Activated CD4-positive, alpha-beta T cell treated with anti-CD3 and anti-CD28 coated beads, Interleukin-2, amount 10 ng/mL, durations not matched to agents 7 days and 5 days (primary cell): ENCODE data around the gene MAL. TPM values are rescaled to one million over a fixed set of nuclear protein-coding genes. Genes with fewer than 3 reads are reported as not detected.
"Not testable (repeated sequence)": the region's sequence is repeated elsewhere in the genome, so short reads cannot be mapped to it uniquely, and the experiment has no call there.

Source experiments
- CTCF ChIA-PET: fragments of 350-600 bp; sonication (Branson Sonifier 250); formaldehyde crosslinking; loops from one replicate; lab custom pipeline; 2021; ENCODE audit warnings: antibody characterized with exemption; lab: Charles Lee
- POLR2A ChIA-PET: fragments of 350-600 bp; sonication (Branson Sonifier 250); formaldehyde crosslinking; loops from one replicate; lab custom pipeline; 2021; ENCODE audit warnings: antibody characterized with exemption; lab: Charles Lee
- DNase-seq: peaks from one replicate; pipeline ENCODE4 v3.0.0-alpha.2; 2020
- H3K27ac Mint-ChIP-seq: one replicate; pipeline ENCODE4 v1.8.0; 2021; ENCODE audit warnings: mild to moderate bottlenecking, moderate library complexity, mixed read lengths
- H3K27me3 Mint-ChIP-seq: one replicate; pipeline ENCODE4 v1.8.0; 2021; ENCODE audit warnings: mixed read lengths
- H3K36me3 Mint-ChIP-seq: one replicate; pipeline ENCODE4 v1.8.0; 2021; ENCODE audit warnings: low read depth, mixed read lengths
- H3K4me1 Mint-ChIP-seq: one replicate; pipeline ENCODE4 v1.8.0; 2021; ENCODE audit warnings: mixed read lengths
- H3K4me3 Mint-ChIP-seq: one replicate; pipeline ENCODE4 v1.8.0; 2021; ENCODE audit warnings: mild to moderate bottlenecking, moderate library complexity, mixed read lengths
- H3K9me3 Mint-ChIP-seq: one replicate; pipeline ENCODE4 v1.8.0; 2021; ENCODE audit warnings: mixed read lengths
- total RNA-seq, 2 experiments: library from RNA; stranded (reverse); gene quantifications; one replicate each; pipeline ENCODE4 v1.2.3, GENCODE V29; 2021

MAL gene
- total RNA-seq, 2 experiments from 2014 or later: 237 to 339 TPM

DNA sequence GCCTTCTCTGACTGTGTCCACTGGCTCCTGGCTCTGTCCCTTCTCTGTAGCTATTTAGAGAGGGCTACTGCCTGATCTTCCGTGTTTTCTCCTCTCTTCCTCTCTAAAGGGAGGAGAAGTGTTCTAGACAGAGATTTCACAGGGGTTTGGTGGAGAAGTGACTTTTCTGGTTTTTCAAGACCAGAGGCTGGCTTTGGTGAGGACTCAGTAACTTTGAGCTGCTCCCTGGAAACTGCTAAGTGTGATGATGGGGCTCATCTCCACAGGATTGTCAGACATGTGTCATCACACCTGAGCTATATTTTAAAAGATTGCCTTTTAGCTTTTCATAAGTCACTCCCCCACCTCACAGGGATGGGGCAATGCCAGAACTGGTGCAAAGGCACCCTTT is 6.2 kb downstream of the MAL start:
- ChIA-PET POLR2A (no interaction called here), CTCF (interaction anchor here (2.0 to 2.9 kb wide), 3 partner anchors 9 to 48 kb away, joined by 8 to 13 read pairs (median 10); no protein-coding TSS in a partner anchor)
- DNase-seq: no peak
- H3K4me3 Mint-ChIP-seq: no peak overlapping the region
- peaks cover 68% of the 10 kb centered on the region for H3K4me1 Mint-ChIP-seq
- no peaks in the 10 kb centered on the region for H3K27me3 Mint-ChIP-seq
- peaks cover 64% of the 10 kb centered on the region for H3K36me3 Mint-ChIP-seq
- H3K27ac Mint-ChIP-seq: peak overlapping the region; percentile 4
- H3K9me3 Mint-ChIP-seq: no peaks in the 10 kb centered on the region

DNA sequence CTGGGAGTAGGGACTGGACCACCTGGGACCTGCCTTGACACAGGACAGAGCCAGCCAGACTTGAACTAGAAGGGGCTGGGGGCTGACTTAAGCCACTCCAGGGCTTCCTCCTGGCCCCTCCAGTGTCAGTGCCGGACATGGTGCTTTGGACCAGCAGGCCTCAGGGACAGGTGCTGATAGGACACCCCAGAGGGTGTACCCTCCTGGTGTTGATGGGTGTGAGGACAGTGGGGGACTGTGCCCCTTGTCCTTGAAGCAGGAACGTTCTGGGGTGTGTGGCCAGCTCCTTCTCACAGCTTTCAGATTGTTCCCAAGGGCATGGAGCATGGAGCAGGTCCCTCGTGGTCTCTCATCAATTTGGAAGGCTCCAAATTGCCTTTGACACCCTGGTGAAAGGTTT is 6.8 kb downstream of the MAL start:
- Mint-ChIP-seq H3K36me3 (peaks cover 59% of the 10 kb centered on the region), H3K27ac (no peak overlapping the region), H3K4me3 (no peak overlapping the region), H3K4me1 (peaks cover 71% of the 10 kb centered on the region), H3K27me3 (no peaks in the 10 kb centered on the region), H3K9me3 (no peaks in the 10 kb centered on the region)
- DNase-seq: no peak
- CTCF ChIA-PET: interaction anchor here (2.0 to 2.9 kb wide), 3 partner anchors 10 to 47 kb away, joined by 8 to 13 read pairs (median 10); no protein-coding TSS in a partner anchor
- POLR2A ChIA-PET: no interaction called here

DNA sequence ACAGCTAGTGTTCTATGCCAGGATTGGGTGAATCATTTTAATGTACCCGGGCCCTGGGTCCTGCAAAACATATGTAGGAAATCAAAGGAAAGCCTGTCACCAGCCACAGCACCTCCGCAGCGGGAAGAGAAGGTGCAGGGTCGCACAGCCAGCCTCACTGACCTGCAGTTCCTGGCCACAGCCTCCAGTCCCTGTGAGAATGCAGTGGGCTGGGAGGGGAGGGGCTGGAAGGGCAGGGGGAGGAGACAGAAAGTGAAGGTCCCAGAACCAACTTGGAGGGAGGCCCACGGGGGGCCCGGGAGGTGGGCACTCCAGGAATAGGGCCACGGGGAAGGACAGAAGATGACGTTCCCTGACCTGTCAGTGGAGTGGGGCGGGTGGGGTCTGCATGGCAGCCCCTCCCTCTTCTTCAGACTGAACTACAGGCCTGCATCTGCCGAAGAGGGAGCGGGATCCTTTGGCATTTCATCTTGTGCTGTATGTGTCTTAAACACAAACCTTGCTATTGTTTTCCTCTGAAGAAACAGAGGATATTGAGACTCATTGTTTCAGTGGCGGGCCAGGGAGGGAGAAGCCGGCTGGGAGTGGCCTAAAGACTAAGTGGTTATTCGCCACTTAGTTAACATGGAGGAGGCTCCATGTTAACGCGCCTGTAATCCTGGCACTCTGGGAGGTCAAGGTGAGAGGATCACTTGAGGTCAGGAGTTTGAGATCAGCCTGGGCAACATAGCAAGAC is 7.5 kb downstream of the MAL start:
- ChIA-PET CTCF (interaction anchor here (1.1 to 2.9 kb wide), 5 partner anchors 10 to 76 kb away, joined by 3 to 13 read pairs (median 8); no protein-coding TSS in a partner anchor), POLR2A (no interaction called here)
- Mint-ChIP-seq H3K27ac (no peak overlapping the region), H3K36me3 (peaks cover 60% of the 10 kb centered on the region), H3K4me1 (peaks cover 73% of the 10 kb centered on the region), H3K4me3 (no peak overlapping the region), H3K27me3 (no peaks in the 10 kb centered on the region), H3K9me3 (no peaks in the 10 kb centered on the region)
- no peak for DNase-seq

DNA sequence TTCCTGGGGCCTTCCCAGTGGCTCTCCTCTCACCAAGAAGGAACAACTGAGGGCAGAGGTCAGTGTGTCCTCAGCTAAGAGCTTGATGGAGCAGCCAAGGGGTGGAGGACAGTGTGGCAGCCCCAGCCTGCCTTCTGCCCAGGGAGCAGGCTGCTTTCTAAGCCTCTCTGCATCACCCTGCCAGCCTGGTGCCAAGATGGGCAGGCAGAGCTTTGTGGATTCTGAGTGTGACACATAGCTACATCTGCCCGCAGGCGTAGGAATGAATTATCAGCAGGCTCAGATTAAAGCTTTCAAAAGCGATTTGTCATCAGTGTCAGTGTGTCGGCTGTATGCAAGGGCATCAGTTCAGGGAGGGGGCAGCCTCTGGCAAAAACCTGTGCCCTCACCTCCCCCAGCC is 8.7 kb downstream of the MAL start:
- POLR2A ChIA-PET: no interaction called here
- peak overlapping the region; percentile 43 for H3K27ac Mint-ChIP-seq
- no peak overlapping the region for H3K4me3 Mint-ChIP-seq
- no peak for DNase-seq
- no peaks in the 10 kb centered on the region for H3K9me3 Mint-ChIP-seq
- peaks cover 75% of the 10 kb centered on the region for H3K4me1 Mint-ChIP-seq
- CTCF ChIA-PET: interaction anchor here (0.8 to 2.7 kb wide), 8 partner anchors 9 to 80 kb away, joined by 3 to 17 read pairs (median 4); partner anchors contain the start of gene MAL
- H3K36me3 Mint-ChIP-seq: peaks cover 55% of the 10 kb centered on the region
- H3K27me3 Mint-ChIP-seq: no peaks in the 10 kb centered on the region

DNA sequence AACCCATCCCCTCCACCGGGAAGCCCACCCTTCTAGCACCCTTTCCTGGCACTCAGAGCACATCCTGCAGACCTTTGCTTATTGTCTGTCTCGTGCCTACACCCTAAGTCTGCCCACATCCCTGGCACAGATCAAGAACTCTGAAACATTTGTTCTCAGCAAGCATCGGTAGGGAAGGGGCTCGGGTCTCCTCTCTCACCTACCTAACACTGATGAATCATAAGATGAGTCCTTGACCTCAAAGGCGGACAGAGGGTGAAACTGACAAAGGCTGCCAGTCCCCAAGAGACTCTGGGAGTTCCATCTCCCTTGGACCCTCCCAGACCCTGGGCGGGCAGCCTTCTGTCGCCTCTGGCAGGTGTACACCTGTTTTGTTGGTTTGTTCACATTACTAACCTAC is 9.3 kb downstream of the MAL start:
- ChIA-PET CTCF (interaction anchor here (0.8 to 2.7 kb wide), 6 partner anchors 9 to 80 kb away, joined by 3 to 17 read pairs (median 4); partner anchors contain the start of gene MAL), POLR2A (no interaction called here)
- H3K27ac Mint-ChIP-seq: peak overlapping the region; percentile 7
- peaks cover 52% of the 10 kb centered on the region for H3K36me3 Mint-ChIP-seq
- H3K4me1 Mint-ChIP-seq: peaks cover 72% of the 10 kb centered on the region
- no peak for DNase-seq
- no peak overlapping the region for H3K4me3 Mint-ChIP-seq
- H3K27me3 Mint-ChIP-seq: no peaks in the 10 kb centered on the region
- H3K9me3 Mint-ChIP-seq: no peaks in the 10 kb centered on the region

DNA sequence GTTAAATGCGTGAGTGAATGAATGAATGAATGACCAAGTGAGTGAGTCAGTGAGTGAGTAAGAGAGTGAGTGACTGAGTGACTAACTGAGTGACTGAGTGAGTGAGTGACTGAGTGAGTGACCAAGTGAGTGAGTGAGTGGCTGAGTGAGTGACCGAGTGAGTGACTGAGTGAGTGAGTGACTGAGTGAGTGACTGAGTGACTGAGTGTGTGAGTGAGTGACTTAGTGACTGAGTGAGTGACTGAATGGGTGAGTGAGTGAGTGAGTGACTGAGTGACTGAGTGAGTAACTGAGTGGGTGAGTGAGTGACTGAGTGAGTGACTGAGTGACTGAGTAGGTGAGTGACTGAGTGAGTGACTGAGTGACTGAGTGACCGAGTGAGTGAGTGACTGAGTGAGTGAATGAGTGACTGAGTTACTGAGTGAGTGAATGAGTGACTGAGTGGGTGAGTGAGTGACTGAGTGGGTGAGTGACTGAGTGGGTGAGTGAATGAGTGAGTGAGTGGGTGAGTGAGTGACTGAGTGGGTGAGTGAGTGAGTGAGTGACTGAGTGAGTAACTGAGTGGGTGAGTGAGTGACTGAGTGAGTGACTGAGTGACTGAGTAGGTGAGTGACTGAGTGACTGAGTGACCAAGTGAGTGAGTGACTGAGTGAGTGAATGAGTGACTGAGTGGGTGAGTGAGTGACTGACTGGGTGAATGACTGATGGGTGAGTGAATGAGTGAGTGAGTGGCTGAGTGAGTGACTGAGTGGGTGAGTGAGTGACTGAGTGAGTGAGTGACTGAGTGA is 11.3 kb downstream of the MAL start:
- H3K36me3 Mint-ChIP-seq: peaks cover 53% of the 10 kb centered on the region
- H3K4me1 Mint-ChIP-seq: peaks cover 68% of the 10 kb centered on the region
- DNase-seq: no peak
- H3K4me3 Mint-ChIP-seq: no peak overlapping the region
- ChIA-PET POLR2A (no interaction called here), CTCF (no interaction called here)
- H3K27me3 Mint-ChIP-seq: no peaks in the 10 kb centered on the region
- peak overlapping the region; percentile 82 for H3K27ac Mint-ChIP-seq
- no peaks in the 10 kb centered on the region for H3K9me3 Mint-ChIP-seq

DNA sequence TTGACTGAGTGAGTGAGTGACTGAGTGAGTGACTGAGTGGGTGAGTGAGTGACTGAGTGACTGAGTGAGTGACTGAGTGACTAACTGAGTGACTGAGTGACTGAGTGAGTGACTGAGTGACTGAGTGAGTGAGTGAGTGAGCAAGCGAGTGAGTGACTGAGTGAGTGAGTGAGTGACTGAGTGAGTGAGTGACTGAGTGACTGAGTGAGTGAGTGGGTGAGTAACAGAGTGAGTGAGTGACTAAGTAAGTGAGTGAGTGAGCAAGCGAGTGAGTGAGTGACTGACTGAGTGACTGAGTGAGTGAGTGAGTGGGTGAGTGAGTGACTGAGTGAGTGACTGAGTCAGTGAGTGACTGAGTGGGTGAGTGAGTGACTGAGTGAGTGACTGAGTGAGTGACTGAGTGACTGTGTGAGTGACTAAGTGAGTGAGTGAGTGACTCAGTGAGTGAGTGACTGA is 11.9 kb downstream of the MAL start:
- H3K4me1 Mint-ChIP-seq: peaks cover 71% of the 10 kb centered on the region
- CTCF ChIA-PET: no interaction called here
- no peaks in the 10 kb centered on the region for H3K27me3 Mint-ChIP-seq
- peaks cover 57% of the 10 kb centered on the region for H3K36me3 Mint-ChIP-seq
- H3K27ac Mint-ChIP-seq: peak overlapping the region; percentile 82
- no peak for DNase-seq
- POLR2A ChIA-PET: no interaction called here
- no peak overlapping the region for H3K4me3 Mint-ChIP-seq
- no peaks in the 10 kb centered on the region for H3K9me3 Mint-ChIP-seq

DNA sequence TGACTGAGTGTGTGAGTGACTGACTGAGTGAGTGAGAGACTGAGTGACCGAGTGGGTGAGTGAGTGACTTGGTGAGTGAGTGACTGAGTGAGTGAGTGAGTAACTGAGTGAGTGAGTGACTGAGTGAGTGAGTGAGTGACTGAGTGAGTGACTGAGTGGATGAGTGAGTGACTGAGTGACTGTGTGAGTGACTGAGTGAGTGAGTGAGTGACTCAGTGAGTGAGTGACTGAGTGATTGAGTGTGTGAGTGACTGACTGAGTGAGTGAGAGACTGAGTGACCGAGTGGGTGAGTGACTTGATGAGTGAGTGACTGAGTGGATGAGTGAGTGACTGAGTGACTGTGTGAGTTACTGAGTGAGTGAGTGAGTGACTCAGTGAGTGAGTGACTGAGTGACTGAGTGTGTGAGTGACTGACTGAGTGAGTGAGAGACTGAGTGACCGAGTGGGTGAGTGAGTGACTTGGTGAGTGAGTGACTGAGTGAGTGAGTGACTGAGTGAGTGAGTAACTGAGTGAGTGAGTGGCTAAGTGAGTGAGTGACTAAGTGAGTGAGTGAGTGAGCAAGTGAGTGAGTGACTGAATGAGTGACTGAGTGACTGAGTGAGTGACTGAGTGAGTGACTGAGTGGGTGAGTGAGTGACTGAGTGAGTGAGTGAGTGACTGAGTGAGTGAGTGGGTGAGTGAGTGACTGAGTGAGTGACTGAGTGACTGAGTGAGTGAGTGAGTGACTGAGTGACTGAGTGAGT is 12.5 kb downstream of the MAL start:
- H3K4me3 Mint-ChIP-seq, DNase-seq, H3K9me3 Mint-ChIP-seq, H3K27me3 Mint-ChIP-seq, POLR2A ChIA-PET, CTCF ChIA-PET: not testable (repeated sequence)
- Mint-ChIP-seq H3K36me3 (peaks cover 56% of the 10 kb centered on the region), H3K4me1 (peaks cover 75% of the 10 kb centered on the region), H3K27ac (peak overlapping the region; percentile 82)

DNA sequence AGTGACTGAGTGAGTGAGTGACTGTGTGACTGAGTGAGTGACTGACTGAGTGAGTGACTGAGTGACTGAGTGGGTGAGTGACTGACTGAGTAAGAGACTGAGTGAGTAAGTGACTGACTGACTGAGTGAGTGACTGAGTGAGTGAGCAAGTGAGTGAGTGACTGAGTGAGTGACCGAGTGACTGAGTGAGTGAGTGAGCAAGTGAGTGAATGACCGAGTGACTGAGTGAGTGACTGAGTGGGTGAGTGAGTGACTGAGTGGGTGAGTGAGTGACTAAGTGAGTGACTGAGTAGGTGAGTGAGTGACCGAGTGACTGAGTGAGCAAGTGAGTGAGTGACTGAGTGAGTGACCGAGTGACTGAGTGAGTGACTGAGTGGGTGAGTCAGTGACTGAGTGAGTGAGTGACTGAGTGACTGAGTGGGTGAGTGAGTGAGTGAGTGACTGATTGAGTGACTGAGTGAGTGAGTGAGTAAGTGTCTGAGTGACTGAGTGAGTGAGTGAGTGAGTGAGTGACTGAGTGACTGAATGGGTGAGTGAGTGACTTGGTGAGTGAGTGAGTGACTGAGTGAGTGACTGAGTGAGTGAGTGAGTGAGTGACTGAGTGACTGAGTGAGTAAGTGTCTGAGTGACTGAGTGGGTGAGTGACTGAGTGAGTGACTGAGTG is 13.3 kb downstream of the MAL start:
- CTCF ChIA-PET: no interaction called here
- no peak for DNase-seq
- H3K27ac Mint-ChIP-seq: peak overlapping the region; percentile 82
- POLR2A ChIA-PET: no interaction called here
- H3K9me3 Mint-ChIP-seq: no peaks in the 10 kb centered on the region
- no peak overlapping the region for H3K4me3 Mint-ChIP-seq
- peaks cover 72% of the 10 kb centered on the region for H3K4me1 Mint-ChIP-seq
- H3K36me3 Mint-ChIP-seq: peaks cover 55% of the 10 kb centered on the region
- H3K27me3 Mint-ChIP-seq: no peaks in the 10 kb centered on the region

DNA sequence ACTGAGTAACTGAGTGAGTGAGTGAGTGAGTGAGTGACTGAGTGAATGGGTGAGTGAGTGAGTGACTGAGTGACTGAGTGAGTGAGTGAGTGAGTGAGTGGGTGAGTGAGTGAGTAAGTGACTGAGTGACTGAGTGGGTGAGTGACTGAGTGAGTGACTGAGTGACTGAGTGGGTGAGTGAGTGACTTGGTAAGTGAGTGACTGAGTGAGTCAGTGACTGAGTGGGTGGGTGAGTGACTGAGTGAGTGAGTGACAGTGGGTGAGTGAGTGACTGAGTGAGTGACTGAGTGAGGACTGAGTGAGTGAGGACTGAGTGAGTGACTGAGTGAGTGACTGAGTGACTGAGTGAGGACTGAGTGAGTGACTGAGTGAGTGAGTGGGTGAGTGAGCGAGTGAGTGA is 13.9 kb downstream of the MAL start:
- peak overlapping the region; percentile 82 for H3K27ac Mint-ChIP-seq
- no peaks in the 10 kb centered on the region for H3K27me3 Mint-ChIP-seq
- POLR2A ChIA-PET: no interaction called here
- peaks cover 70% of the 10 kb centered on the region for H3K4me1 Mint-ChIP-seq
- no peaks in the 10 kb centered on the region for H3K9me3 Mint-ChIP-seq
- H3K4me3 Mint-ChIP-seq: no peak overlapping the region
- DNase-seq: no peak
- CTCF ChIA-PET: no interaction called here
- H3K36me3 Mint-ChIP-seq: peaks cover 57% of the 10 kb centered on the region

DNA sequence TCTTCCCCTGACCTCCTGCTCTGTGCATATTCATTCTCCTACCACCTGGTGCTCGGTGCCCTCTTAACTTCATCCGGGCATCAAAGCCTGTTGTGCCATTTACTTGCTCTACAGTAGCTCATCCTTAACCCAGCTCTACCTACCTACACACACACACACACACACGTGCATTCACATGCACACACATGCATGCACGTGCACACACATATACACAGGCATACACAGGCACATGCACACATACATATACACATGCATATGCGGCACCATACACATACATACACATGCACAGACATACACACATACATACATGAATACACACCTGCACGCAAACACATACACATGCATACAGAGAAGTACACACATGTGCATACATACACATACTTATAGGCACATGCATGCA is 14.5 kb downstream of the MAL start:
- no peaks in the 10 kb centered on the region for H3K9me3 Mint-ChIP-seq
- H3K4me1 Mint-ChIP-seq: peaks cover 68% of the 10 kb centered on the region
- DNase-seq: no peak
- peaks cover 57% of the 10 kb centered on the region for H3K36me3 Mint-ChIP-seq
- POLR2A ChIA-PET: no interaction called here
- H3K27me3 Mint-ChIP-seq: no peaks in the 10 kb centered on the region
- CTCF ChIA-PET: interaction anchor here (1.0 kb wide), 1 partner anchor 17 kb away, joined by 3 read pairs; no protein-coding TSS in a partner anchor
- peak overlapping the region; percentile 26 for H3K27ac Mint-ChIP-seq
- no peak overlapping the region for H3K4me3 Mint-ChIP-seq

DNA sequence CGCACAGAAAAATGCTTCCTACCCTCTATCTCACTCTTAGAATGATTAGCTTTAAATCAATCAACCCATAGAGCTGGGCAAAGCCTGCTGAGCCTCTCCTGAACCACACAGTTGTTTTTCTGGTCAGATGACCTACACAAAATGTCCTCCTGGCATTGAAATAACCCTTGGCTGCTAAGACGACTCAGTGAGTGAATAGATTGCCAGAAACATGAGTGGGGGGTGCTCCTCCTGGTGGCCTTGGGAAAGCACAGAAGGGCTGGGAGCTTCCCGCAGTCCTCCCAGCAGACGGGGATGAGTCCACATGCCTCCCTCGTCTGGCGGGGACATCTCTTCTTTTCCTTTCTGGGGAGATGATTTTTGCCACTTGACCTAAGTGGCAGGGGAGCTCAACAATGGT is 14.9 kb downstream of the MAL start:
- peak overlapping the region; percentile 4 for H3K27ac Mint-ChIP-seq
- CTCF ChIA-PET: interaction anchor here (0.6 to 2.2 kb wide), 3 partner anchors 13 to 36 kb away, joined by 3 to 5 read pairs (median 3); no protein-coding TSS in a partner anchor
- no peak overlapping the region for H3K4me3 Mint-ChIP-seq
- H3K36me3 Mint-ChIP-seq: peaks cover 58% of the 10 kb centered on the region
- peaks cover 70% of the 10 kb centered on the region for H3K4me1 Mint-ChIP-seq
- POLR2A ChIA-PET: no interaction called here
- no peaks in the 10 kb centered on the region for H3K27me3 Mint-ChIP-seq
- no peak for DNase-seq
- H3K9me3 Mint-ChIP-seq: no peaks in the 10 kb centered on the region
